Measurements from ENCODE around the gene MRPS34.
A peak's percentile ranks its signal among the peaks of the same experiment; 100 is the strongest.
"Not testable (repeated sequence)": the region's sequence is repeated elsewhere in the genome, so short reads cannot be mapped to it uniquely, and the experiment has no call there.

MRPS34 gene

GRCh38 chr16:1749152-1750117 is 23.5 kb downstream of the MRPS34 start:
- DNase-seq (ENCODE audit: low read depth) = peak; percentile 80

GRCh38 chr16:1747934-1748333 is 25.0 kb downstream of the MRPS34 start:
- DNase-seq (ENCODE audit: low read depth) = no peak

- DNase-seq (ENCODE audit: low read depth) = peak; percentile 86
Observed at GRCh38 chr16:1746693-1747195, 26.2 kb downstream of the MRPS34 start.

DNA sequence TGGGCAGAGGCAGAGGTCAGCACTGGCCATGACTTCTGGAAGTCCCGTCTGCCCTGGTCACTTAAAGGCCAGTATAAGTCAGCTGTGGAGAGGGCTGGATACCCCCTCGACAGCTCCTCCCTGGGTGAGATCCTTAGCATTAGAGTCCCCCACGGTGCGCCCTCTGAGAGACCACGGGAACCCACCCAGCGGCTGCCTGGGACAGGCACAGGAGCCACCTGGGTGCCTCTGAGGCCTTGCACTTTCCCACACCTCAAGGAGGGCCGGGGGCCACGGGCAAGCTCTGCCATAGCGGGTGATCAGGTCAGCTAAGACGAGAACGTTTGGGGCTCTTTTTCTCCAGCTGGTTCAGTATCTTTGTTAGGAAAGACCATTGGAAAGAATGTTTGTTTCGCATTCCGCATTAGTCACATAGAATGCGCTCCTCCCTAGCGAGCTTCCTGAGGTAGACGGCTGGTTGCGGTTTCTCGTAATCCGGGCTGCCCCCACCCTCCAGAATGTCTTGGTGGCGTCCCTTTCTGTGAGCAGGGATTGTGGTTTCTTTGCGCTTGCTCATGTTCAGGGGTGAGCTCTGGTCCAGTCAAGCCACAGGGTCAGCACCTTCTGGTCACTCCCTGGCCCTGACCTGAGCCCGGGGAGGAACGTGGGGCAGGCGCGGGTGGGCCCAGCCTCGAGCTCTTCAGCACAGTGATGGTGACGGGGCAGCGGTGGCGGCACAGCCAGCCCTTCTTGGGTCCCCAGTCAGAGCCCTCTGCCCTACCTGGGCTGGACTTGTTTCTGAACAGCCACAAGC is 26.8 kb downstream of the MRPS34 start:
- DNase-seq (ENCODE audit: low read depth) = peak; percentile 98

GRCh38 chr16:1745181-1745899 is 27.6 kb downstream of the MRPS34 start:
- peak; percentile 95 for DNase-seq (ENCODE audit: low read depth)

DNA sequence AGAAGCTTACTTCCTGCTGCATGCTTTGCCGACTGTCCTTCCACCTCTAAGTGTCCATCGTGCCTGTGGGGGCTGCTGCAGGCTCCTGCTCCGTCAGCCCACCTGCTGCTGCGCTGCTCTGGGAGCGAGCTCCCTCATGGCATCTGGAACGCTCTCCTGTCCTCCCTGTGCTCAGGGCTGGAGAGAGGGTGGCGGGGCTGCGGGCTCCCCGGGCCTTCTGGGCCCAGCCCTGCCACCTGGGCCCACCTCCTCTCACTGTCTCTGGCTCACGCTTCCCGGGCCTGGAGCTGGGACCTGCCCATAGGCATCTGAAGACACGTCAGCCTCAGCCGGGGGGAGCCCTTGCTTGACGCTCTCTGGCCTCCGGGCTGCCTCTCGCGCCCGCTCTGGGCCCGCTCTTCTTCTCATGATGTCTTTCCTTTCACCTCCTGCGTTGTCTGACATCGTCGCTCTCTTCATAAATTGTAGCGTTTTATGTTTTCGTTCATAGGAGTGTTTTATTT is 28.5 kb downstream of the MRPS34 start:
- DNase-seq (ENCODE audit: low read depth) = no peak

DNA sequence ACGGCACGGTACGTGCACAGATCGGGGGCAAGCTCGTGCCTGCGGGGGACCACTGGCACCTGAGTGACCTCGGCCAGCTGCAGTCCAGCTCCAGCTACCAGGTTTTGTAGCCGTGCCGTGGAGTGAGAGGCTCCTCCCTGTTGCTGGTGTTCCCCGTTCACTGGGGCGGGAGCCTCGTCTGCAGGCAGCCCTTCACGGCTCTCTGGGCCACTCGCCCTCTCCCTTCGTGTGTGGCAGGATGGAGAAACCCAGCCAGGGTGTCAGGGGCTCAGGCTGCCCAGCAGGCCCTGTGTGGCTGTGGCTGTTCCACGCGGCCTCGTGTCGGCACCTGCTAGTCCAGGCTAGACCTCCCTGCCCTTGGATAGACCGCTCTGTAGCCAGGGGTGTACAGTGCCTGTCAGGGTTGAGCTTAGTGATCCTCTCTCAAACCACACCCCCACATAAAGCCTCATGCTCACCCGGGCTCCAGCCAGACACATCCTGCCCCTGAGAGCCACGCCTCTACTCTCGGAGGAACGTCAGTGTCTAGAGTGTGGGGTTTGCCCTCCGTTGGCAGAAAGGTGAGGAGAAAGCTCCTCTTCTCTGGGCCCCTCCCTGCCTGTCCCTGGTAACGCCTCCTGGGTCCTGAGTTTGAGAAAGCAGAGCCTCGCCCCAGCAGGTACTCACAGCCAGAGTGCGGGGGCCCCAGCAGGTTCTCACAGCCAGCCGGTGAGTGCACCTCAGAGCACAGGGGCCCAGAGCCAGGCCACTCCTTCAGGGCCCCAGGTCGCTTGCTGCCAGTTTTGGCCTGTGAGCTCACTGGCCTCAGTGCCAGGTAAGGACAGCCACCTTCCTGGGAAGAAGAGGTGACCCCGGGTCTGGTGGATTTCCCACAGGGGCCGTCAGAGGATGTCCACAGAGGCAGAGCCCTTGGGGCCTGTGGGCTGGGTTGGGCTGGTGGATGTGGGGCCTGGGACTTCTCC is 29.3 kb downstream of the MRPS34 start:
- no peak for DNase-seq (ENCODE audit: low read depth)

- DNase-seq (ENCODE audit: low read depth) = no peak
Observed at GRCh38 chr16:1741553-1742165, 31.3 kb downstream of the MRPS34 start.

- DNase-seq (ENCODE audit: low read depth) = no peak
Observed at GRCh38 chr16:1740781-1741490, 32.0 kb downstream of the MRPS34 start.

GRCh38 chr16:1740234-1740633 is 32.7 kb downstream of the MRPS34 start:
- DNase-seq (ENCODE audit: low read depth) = no peak

DNA sequence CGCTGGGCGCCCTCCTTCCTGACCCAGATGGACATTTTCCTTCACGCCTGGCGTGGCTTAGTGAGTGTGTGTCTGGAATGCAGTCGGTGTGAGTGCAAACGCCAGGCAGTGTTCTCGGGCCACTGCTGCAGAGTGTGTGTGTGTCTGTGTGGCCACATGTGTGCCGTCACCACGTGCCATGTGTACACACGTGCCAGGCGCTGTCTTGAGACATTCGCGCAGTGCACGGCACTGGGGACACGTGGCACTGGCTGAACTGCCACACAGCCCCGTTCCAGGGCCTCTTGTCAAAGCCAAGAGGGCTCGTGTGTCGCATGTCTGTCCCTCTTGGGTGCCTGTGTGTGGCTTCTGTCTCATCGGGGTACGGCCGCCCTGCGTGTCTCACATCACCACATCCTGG is 38.1 kb downstream of the MRPS34 start:
- no peak for DNase-seq (ENCODE audit: low read depth)

- DNase-seq (ENCODE audit: low read depth) = no peak
Observed at GRCh38 chr16:1734123-1734522, 38.8 kb downstream of the MRPS34 start.

GRCh38 chr16:1732551-1732987 is 40.4 kb downstream of the MRPS34 start:
- DNase-seq (ENCODE audit: low read depth) = not testable (repeated sequence)

DNA sequence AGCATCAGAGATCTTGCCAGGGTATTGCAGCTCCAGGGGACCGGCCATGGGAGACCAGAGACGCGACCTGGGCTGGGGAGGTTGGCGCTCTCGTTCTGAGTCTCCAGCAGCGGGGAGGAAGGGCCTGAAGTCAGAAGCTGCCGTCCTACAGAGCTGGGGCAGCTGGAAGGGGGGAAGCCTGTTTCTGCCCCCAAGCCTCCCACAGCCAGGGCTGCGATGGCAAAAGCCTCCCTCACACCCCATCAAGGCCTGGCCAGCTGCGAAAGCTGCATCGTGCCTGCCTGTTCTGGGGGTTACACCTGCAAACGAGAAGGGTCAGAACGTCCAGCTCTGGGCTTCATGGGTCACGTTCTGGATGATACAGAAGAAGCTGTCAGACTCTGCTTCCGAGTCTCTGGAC is 40.9 kb downstream of the MRPS34 start:
- DNase-seq (ENCODE audit: low read depth) = no peak

- no peak for DNase-seq (ENCODE audit: low read depth)
Observed at GRCh38 chr16:1731603-1732002, 41.3 kb downstream of the MRPS34 start.

GRCh38 chr16:1731073-1731472 is 41.9 kb downstream of the MRPS34 start:
- no peak for DNase-seq (ENCODE audit: low read depth)

GRCh38 chr16:1729445-1729844 is 43.5 kb downstream of the MRPS34 start:
- DNase-seq (ENCODE audit: low read depth) = no peak

DNA sequence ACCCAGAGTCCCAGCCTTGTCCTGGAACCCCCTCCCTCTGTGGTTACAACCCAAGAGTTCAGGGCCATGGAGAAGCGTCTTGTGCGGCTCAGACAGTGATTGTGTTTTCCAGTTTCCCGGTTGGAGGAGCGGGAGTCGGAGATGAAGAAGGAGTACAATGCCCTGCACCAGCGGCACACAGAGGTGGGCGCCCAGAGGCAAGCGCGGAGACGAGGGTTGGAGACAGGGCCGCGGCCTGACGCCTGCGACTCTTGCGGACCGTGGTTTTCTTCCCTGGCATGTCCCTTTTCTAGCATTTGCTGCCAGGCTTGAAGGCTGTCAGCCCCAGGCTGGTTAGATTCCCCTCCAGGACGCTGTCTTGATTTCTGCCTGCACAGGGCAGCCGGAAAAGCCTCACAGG is 43.9 kb downstream of the MRPS34 start:
- DNase-seq (ENCODE audit: low read depth) = no peak

Measured in ELR (cell line).